IPS-15b (cell line): ENCODE results near the gene PKNOX2.

Experiments used
- H3K27me3 ChIP-seq: one replicate; pipeline ENCODE4 v1.6.1; 2013; ENCODE audit warnings: low read length; ENCODE audit not compliant: control insufficient read depth, insufficient read depth
- H3K36me3 ChIP-seq: one replicate; pipeline ENCODE4 v1.6.1; 2013; ENCODE audit warnings: low read length; ENCODE audit not compliant: control insufficient read depth, insufficient read depth
- H3K4me1 ChIP-seq: one replicate; pipeline ENCODE4 v1.6.1; 2013; ENCODE audit warnings: mild to moderate bottlenecking, low read length; ENCODE audit not compliant: control insufficient read depth, insufficient read depth
- H3K4me3 ChIP-seq: one replicate; pipeline ENCODE4 v1.5.1; 2013; ENCODE audit warnings: low read depth, low read length
- H3K9ac ChIP-seq: one replicate; pipeline ENCODE4 v1.6.1; 2013; ENCODE audit warnings: low read depth, mild to moderate bottlenecking, low read length
- H3K9me3 ChIP-seq: one replicate; pipeline ENCODE4 v1.6.1; 2013; ENCODE audit warnings: mild to moderate bottlenecking, low read length; ENCODE audit not compliant: control insufficient read depth, insufficient read depth

PKNOX2 gene

GRCh38 chr11:125303186-125303585 is 138.6 kb downstream of the PKNOX2 start:
- H3K4me3 ChIP-seq, result no peak overlapping the region
- H3K9ac ChIP-seq, result no peak overlapping the region
- no peaks in the 10 kb centered on the region for H3K9me3 ChIP-seq
- H3K4me1 ChIP-seq, result peaks cover 3% of the 10 kb centered on the region
- no peaks in the 10 kb centered on the region for H3K27me3 ChIP-seq
- no peaks in the 10 kb centered on the region for H3K36me3 ChIP-seq

- H3K4me3 ChIP-seq, result no peak overlapping the region
- no peaks in the 10 kb centered on the region for H3K9me3 ChIP-seq
- H3K4me1 ChIP-seq, result peaks cover 3% of the 10 kb centered on the region
- no peaks in the 10 kb centered on the region for H3K36me3 ChIP-seq
- no peaks in the 10 kb centered on the region for H3K27me3 ChIP-seq
- no peak overlapping the region for H3K9ac ChIP-seq
These were observed 139.1 kb downstream of the PKNOX2 start for GRCh38 chr11:125303694-125304093.

- Histone ChIP-seq H3K9ac (no peak overlapping the region), H3K36me3 (no peaks in the 10 kb centered on the region), H3K4me3 (no peak overlapping the region), H3K9me3 (no peaks in the 10 kb centered on the region), H3K4me1 (peaks cover 3% of the 10 kb centered on the region), H3K27me3 (no peaks in the 10 kb centered on the region)
These were observed 139.6 kb downstream of the PKNOX2 start for GRCh38 chr11:125304136-125304535.

GRCh38 chr11:125304876-125305275 is 140.3 kb downstream of the PKNOX2 start:
- Histone ChIP-seq H3K9me3 (no peaks in the 10 kb centered on the region), H3K27me3 (no peaks in the 10 kb centered on the region), H3K4me3 (no peak overlapping the region), H3K36me3 (no peaks in the 10 kb centered on the region), H3K9ac (no peak overlapping the region), H3K4me1 (peaks cover 3% of the 10 kb centered on the region)

- no peaks in the 10 kb centered on the region for H3K27me3 ChIP-seq
- H3K9me3 ChIP-seq, result no peaks in the 10 kb centered on the region
- no peak overlapping the region for H3K9ac ChIP-seq
- H3K4me3 ChIP-seq, result no peak overlapping the region
- H3K4me1 ChIP-seq, result peaks cover 3% of the 10 kb centered on the region
- H3K36me3 ChIP-seq, result no peaks in the 10 kb centered on the region
These were observed 140.8 kb downstream of the PKNOX2 start for GRCh38 chr11:125305345-125305744.

DNA sequence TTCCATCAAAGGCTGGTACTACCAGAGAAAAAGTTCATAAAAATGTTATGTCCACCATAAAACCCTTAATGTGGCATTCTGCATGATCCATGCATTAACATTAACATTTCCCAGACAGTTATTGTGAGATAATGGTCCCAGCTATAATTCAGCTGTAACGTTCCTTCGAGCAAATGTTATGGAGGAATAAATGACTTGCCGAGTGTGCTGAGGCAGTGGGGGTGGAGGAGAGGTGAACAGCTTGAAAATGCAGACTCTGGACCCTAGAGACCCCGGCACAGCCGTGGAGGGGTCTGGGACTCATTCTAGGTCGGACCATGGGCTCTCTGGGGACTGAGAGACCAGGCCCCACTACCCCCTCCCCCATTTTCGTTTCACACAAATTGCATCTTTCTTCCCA is 141.9 kb downstream of the PKNOX2 start:
- H3K4me1 ChIP-seq, result peaks cover 3% of the 10 kb centered on the region
- H3K9me3 ChIP-seq, result no peaks in the 10 kb centered on the region
- H3K4me3 ChIP-seq, result no peak overlapping the region
- H3K9ac ChIP-seq, result no peak overlapping the region
- H3K36me3 ChIP-seq, result no peaks in the 10 kb centered on the region
- no peaks in the 10 kb centered on the region for H3K27me3 ChIP-seq

DNA sequence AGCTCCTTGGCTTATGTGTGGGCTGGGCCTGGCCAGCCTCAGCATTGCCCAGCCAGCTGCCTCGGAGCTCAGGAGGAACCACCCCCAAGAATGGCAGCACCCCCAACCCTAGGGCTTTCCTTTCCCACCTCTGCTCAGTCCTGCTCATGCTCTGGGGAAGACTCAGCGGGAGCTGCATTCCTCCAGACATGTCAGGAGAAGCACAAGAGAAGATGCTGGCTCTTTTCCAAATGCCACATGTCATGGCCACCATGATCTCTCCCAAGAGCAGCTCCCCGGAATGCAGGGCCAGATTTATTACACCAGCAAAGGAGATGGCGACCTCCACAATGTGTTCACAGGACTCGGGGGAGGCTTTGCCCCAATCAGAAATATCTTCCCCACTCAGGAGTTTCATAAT is 143.7 kb downstream of the PKNOX2 start:
- Histone ChIP-seq H3K9me3 (no peaks in the 10 kb centered on the region), H3K4me1 (peaks cover 8% of the 10 kb centered on the region), H3K27me3 (no peaks in the 10 kb centered on the region)

DNA sequence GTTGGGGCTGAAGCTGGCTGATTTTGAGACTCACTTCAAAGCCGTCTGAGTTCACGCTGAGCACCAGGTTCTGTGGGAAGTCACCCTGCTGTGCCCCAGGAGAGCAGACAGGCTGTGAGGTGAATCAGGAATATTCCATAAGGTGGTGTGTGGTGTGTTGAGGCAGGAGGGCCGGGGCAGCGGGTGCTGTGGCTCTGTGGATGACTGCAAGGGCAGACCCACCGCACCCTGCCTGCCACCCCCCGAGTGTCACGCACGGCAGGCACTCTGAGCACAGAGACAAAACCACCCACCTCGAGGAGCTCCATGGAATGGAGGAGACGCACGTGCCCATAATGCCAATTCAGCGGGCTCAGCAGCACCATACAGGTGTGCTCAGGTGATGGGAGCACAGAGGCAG is 147.8 kb downstream of the PKNOX2 start:
- Histone ChIP-seq H3K27me3 (no peaks in the 10 kb centered on the region), H3K9ac (no peak overlapping the region), H3K36me3 (no peaks in the 10 kb centered on the region), H3K4me3 (no peak overlapping the region), H3K4me1 (peaks cover 21% of the 10 kb centered on the region), H3K9me3 (no peaks in the 10 kb centered on the region)

More for the DNA sequence above, 143.7 kb downstream of the PKNOX2 start:
- Histone ChIP-seq H3K4me3 (no peak overlapping the region), H3K36me3 (no peaks in the 10 kb centered on the region), H3K9ac (no peak overlapping the region)

- H3K36me3 ChIP-seq, result no peaks in the 10 kb centered on the region
These were observed 148.3 kb downstream of the PKNOX2 start for GRCh38 chr11:125312812-125313211.

DNA sequence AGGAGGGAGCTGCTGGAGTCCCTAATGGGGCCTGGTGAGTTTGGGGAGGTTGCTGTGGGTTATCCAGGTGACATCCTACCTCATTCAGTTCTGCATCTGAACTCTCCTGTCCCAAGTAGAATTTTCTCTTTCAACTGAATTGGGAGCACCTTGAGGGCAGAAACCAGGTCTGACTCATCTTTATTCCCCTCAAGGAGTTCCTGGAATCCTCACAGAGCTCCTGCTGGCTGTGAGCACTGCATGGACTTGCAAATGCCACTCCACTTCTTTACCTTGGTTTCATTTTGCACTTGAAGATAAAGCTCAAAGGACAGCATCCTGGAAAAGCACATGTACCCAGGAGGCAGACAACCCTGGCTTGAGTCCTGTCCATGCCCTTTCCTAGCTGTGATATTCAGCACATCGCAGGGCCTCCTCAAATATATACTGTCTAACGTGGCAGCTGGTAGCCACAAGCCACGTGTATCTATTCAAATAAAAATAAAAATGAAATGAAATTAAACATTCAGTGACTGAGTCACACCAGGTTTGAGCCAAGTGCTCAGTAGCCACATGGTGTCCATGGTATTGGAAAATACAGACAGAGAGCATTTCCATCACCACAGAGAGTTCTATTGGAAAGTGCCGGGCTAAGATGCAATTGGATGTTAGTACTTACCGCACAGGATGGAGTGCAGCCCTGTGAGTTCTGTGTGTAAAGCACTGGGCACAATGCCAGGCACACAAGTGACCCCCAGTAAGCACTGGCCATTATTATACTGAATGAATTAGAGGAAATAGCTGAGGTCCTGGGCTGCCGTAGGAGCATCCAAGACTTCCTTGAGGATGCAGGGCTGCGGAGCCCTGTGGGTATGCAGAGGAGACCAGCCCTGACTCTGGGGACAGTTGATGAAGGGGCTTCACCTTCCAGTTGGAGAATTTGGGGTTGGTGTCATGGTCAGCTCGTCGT is 149.0 kb downstream of the PKNOX2 start:
- Histone ChIP-seq H3K36me3 (no peaks in the 10 kb centered on the region), H3K9ac (no peak overlapping the region), H3K4me3 (no peak overlapping the region), H3K9me3 (no peaks in the 10 kb centered on the region), H3K4me1 (peaks cover 21% of the 10 kb centered on the region), H3K27me3 (no peaks in the 10 kb centered on the region)

More at GRCh38 chr11:125312812-125313211, 148.3 kb downstream of the PKNOX2 start:
- Histone ChIP-seq H3K4me3 (no peak overlapping the region), H3K4me1 (peaks cover 21% of the 10 kb centered on the region), H3K9ac (no peak overlapping the region), H3K9me3 (no peaks in the 10 kb centered on the region), H3K27me3 (no peaks in the 10 kb centered on the region)

DNA sequence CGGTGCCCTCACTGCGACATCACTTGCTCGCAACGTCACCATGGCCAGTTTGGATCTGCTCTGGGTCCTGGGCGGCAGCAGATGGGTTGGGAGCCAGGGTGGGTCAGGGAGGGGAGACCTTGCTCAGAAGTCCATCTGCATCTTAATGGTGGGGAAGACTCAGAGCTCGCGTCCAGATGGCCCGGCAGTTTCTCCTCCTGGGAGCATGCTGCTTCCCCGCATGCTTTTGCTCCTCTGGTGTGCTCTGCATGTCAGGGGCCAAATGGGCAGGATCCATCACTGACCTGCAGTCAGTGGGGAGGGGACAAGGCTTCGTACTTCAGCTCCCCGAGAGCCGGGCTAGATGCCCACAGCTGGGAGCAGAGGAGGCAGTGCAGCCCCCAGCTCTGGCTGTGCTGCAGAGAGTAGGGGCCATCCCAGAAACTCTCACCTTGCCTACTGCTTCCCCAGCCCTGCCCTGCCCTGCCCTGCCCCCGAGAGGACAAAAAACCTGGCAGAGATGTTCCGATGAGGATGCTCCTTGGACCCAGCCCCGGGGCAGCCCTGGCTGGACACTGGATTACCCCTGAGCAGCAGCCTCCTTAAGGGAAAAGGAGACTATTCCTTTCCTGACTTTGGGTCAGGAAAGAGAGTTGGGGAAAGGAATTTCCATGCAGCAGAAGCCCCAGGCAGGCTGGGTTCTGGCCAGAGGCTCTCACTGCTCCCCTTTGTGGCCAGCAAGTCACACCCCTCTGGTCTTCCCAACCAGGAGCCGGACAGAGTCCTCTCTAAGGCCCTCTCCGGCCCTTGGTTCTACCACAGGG is 149.9 kb downstream of the PKNOX2 start:
- peaks cover 21% of the 10 kb centered on the region for H3K4me1 ChIP-seq
- H3K4me3 ChIP-seq, result no peak overlapping the region
- no peaks in the 10 kb centered on the region for H3K27me3 ChIP-seq
- no peak overlapping the region for H3K9ac ChIP-seq
- H3K9me3 ChIP-seq, result no peaks in the 10 kb centered on the region
- H3K36me3 ChIP-seq, result no peaks in the 10 kb centered on the region
